SK-N-DZ (cell line): ENCODE results near the gene FLRT3. TPM values are rescaled to one million over a fixed set of nuclear protein-coding genes. Genes with fewer than 3 reads are reported as not detected.
A peak's percentile ranks its signal among the peaks of the same experiment; 100 is the strongest.

Experiments used
- DNase-seq: peaks from one replicate; pipeline ENCODE4 v3.0.0-alpha.2; 2015; ENCODE audit warnings: low spot score
- polyA plus RNA-seq, 2 experiments: library from polyadenylated mRNA; depleted of rRNA; stranded (reverse); fragments of >200 nt; gene quantifications; 2 replicates each; pipeline ENCODE4 v1.2.3, GENCODE V29; 2014

Gene FLRT3
- polyA plus RNA-seq (2014; cell fraction: cytosol; rRNA removed) = 34.3 and 38.2 TPM in 2 replicates
- polyA plus RNA-seq (2014; cell fraction: nucleus; rRNA removed) = 26.6 and 30.1 TPM in 2 replicates

GRCh38 chr20:14337400-14338171, at the start of gene FLRT3:
Gene FLRT3, minus strand, starts transcription at chr20:14337612. Its CDS starts 10,106 bp downstream, at chr20:14327506.
- peak; percentile 99 for DNase-seq

GRCh38 chr20:14386726-14387125, 49.3 kb upstream of the FLRT3 start:
- no peak for DNase-seq

GRCh38 chr20:14385176-14385740, 47.8 kb upstream of the FLRT3 start:
- DNase-seq = no peak

GRCh38 chr20:14384416-14385175, 47.2 kb upstream of the FLRT3 start:
- no peak for DNase-seq

GRCh38 chr20:14383335-14383734, 45.9 kb upstream of the FLRT3 start:
- no peak for DNase-seq

- DNase-seq = no peak
Observed at GRCh38 chr20:14378326-14378725, 40.9 kb upstream of the FLRT3 start.

GRCh38 chr20:14375416-14375985, 38.1 kb upstream of the FLRT3 start:
- DNase-seq = peak; percentile 3

- no peak for DNase-seq
Observed at GRCh38 chr20:14374196-14374595, 36.8 kb upstream of the FLRT3 start.

GRCh38 chr20:14361509-14362345, 24.3 kb upstream of the FLRT3 start:
- DNase-seq = no peak

GRCh38 chr20:14360416-14360815, 23.0 kb upstream of the FLRT3 start:
- no peak for DNase-seq

GRCh38 chr20:14355791-14356190, 18.4 kb upstream of the FLRT3 start:
- DNase-seq = no peak

GRCh38 chr20:14344746-14345145, 7.3 kb upstream of the FLRT3 start:
- peak; percentile 18 for DNase-seq

GRCh38 chr20:14343491-14344065, 6.2 kb upstream of the FLRT3 start:
- DNase-seq = no peak

- no peak for DNase-seq
Observed at GRCh38 chr20:14342918-14343317, 5.5 kb upstream of the FLRT3 start.

- DNase-seq = no peak
Observed at GRCh38 chr20:14341801-14342200, 4.4 kb upstream of the FLRT3 start.

- peak; percentile 69 for DNase-seq
Observed at GRCh38 chr20:14336686-14337085, 726 bp downstream of the FLRT3 start.

GRCh38 chr20:14335052-14335451, 2.4 kb downstream of the FLRT3 start:
- peak; percentile 36 for DNase-seq

- DNase-seq = peak; percentile 91
Observed at GRCh38 chr20:14334306-14334930, 3.0 kb downstream of the FLRT3 start.

GRCh38 chr20:14333721-14334120, 3.7 kb downstream of the FLRT3 start:
- no peak for DNase-seq

- peak; percentile 83 for DNase-seq
Observed at GRCh38 chr20:14332866-14333265, 4.5 kb downstream of the FLRT3 start.
